Activated T-cell treated with anti-CD3 and anti-CD28 coated beads, Interleukin-2, amount 50 U/mL, for 48 hours (primary cell): ENCODE data around the gene TMEM128.
"Not testable (repeated sequence)": the region's sequence is repeated elsewhere in the genome, so short reads cannot be mapped to it uniquely, and the experiment has no call there.

ENCODE experiments used
- DNase-seq, 2 experiments: peaks; one replicate each; pipeline ENCODE4 v3.0.0-alpha.2; 2020

Gene TMEM128

GRCh38 chr4:4248029-4248884, at the start of gene TMEM128:
TMEM128 (minus strand) TSS chr4:4248223; CDS start chr4:4248202, 21 bp downstream.
- peak; percentile 93 to 94 for DNase-seq

DNA sequence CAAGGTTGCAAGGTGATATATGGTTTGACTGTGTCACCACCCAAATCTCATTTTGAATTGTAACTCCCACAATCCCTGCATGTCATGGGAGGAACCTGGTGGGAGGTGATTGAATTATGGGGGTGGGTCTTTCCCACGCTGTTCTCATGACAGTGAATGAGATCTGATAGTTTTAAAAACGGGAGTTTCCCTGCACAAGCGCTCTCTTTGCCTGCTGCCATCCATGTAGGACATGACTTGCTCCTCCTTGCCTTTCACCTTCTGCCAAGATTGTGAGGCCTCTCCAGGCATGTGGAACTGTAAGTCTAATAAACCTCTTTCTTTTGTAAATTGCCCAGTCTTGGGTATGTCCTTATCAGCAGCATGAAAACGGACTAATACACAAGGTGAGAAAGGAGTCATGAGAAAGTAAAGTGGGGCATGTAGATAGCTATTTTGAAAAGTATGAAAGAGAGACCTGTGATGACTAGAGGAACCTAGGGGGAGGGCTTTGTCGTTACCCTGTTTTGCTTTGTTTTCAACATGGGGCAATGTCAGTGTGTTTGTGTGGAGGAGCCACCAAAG, 48.3 kb upstream of the TMEM128 start:
- DNase-seq, result no peak

DNA sequence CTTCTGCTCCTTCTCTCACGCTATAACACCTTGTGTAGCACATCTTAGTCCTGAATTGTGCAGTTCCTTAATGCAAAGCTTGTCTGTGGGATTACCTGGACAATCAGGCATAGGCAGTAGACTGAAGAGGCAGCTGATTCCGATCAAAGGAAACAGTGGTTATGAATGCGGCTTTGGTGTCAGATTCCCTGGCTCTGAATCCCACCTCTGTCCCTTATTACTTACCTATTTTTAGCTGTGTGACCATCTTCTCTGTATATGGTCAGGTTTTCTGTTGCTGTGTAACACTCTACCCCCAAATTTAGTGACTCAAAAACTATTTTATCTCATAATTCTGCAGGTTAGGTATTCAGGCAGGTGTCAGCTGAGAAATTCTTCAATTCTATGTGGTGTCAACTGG, 45.3 kb upstream of the TMEM128 start:
- DNase-seq, result no peak

- DNase-seq, result peak; percentile 98
Measured at GRCh38 chr4:4289941-4290850, 42.2 kb upstream of the TMEM128 start, which contains the start of the genes LYAR and ZBTB49. LYAR (minus strand) TSS chr4:4290154; CDS start chr4:4283742, 6,412 bp downstream. ZBTB49 (plus strand) TSS chr4:4290251; CDS start chr4:4299946, 9,695 bp downstream.

GRCh38 chr4:4289597-4289940, 41.5 kb upstream of the TMEM128 start:
- DNase-seq, result no peak

DNA sequence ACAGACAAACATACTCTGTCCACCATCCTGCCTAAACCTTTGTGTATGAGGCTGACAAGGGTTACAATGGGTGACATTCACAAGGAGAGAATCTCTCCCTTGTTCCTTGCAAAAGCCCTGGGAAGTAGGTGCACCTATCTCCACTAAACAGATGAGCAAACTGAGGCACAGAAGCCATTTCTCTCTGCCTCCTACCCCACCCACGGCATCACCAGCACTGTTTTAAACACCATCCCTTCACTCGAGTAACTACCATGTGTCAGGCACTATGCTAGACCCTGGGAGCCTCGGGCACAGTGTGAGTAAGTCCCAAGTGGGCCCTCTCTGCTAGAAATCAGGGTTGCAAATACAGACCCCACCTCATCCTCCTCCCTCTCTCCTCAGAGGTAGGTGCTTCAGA, 41.0 kb upstream of the TMEM128 start:
- DNase-seq, result no peak

DNA sequence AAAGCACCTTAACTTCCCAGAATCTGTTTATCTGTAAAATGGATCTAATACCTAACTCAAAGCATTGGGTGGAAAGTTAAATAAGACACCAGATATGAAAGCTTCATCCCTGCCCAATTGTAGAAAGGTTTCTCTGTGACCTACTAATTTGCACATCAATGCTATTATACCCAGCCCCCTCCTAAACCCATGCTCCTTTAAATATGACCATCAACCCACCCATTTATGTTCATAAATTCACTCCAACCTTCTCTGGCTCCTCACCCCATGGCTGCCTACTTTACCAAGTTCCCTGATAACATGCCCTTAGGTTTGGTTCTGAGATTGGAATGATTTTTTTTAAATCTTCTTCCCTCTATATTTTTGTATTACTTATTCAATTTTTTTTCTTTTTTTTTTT, 40.1 kb upstream of the TMEM128 start:
- no peak for DNase-seq

DNA sequence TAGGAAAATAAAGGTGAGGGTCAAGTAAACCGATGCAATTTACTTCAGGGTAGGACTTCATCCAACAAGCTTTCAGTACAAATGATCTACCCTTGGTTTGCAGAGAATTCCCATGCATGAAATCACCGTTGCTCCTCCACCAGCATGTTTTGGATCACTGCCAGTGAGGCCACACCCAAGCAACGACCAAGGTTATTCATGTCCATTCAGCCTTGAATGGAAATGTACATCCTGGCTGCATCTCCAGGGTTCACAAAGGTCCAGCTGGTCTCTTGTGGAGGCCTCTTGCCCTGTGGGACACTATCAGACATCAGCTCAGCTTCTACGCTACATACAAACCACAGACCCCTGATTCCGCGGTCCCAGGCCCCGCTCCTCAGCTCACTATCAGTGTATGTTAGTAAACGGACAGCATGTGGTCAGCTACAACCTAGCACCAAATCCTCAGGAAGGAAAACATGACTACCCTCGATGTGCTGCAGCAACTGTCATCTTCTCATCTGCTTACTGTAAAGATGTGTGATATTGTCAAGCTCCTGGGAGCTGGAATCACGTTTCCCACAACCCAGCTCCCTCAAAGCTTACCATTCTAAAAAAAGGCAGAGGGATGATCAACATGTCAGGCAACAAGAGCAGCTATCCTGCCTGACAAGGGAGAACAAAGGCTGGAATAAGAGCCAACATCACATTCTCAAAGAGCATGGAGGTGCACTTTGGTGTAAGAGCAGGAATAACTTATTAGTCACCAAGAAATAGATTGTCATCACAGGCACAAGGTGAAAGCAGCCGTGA, 37.0 kb upstream of the TMEM128 start:
- DNase-seq, result no peak

- DNase-seq, result no peak
Measured at GRCh38 chr4:4281787-4282186, 33.8 kb upstream of the TMEM128 start.

- DNase-seq, result no peak
Measured at GRCh38 chr4:4277531-4277930, 29.5 kb upstream of the TMEM128 start.

GRCh38 chr4:4274226-4274625, 26.2 kb upstream of the TMEM128 start:
- DNase-seq, result no peak

GRCh38 chr4:4271912-4272311, 23.9 kb upstream of the TMEM128 start:
- no peak for DNase-seq

DNA sequence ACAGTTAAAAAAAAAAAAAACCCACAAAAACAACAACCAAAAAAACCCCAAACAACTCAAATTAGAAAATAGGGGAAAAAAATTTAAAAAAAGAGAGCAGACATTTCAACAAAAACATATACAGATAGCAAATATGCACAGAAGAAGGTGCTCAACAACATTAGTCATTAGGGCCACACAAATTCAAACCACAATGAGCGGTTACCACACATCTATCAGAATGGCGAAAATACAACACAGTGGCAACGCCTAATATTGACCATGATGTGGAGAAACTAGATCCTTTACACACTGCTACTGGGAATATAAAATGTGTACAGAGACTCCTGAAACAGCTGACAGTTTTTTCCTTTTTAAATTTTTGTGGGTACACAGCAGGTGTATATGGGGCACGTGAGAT, 22.5 kb upstream of the TMEM128 start:
- DNase-seq, result no peak

DNA sequence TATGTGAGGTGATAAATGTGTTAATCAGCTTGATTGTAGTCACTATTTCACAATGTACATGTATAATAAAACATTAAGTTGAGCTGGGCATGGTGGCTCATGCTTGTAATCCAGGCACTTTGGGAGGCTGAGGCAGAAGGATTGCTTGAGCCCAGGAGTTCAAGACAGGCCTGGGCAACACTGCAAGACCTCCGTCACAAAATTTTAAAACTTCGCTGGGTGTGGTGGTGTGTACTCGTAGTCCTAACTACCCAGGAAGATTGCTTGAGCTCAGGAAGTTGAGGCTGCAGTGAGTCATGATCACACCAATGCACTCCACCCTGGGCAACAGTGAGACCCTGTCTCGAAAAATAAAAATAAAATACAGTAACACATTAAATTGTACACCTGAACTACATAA, 21.8 kb upstream of the TMEM128 start:
- DNase-seq, result no peak

DNA sequence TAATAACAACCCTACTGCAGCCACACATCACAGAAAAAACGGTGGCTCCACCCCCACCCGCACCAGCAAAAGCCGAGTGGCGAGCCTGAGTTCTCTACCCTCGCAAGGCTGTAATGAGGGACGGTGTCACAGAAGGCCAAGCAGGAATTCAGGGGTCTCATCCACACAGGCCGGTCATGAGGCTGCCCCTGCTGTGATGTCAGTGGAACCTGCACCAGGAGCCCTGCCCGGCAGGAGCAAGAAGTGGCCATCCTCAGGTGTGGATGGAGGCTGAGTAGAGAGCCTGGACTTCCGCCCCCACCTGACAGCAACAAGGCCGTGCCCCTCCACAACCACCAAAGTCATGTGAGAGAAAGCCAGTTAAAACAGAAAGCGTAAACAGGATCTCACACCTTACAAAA, 21.3 kb upstream of the TMEM128 start:
- no peak for DNase-seq

- no peak for DNase-seq
Measured at GRCh38 chr4:4268776-4269175, 20.8 kb upstream of the TMEM128 start.

DNA sequence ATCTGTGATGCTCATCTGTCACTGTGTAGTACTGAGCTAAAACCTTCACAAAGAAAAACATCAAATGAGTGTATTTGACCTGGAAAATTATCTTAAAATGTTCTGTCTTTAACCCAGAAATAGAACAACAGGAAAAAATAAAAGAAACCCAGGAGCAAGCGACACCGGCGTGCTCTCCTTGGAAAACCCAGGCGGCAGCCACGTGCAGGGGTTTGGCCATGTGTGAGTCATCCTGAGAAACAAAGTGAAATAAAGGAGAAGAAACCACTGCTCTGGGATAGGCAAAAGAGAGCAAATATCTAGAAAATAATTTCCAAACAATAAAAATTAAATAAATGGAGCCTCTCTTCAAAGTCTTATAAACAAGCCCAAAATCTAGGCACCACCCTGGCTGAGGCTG, 20.0 kb upstream of the TMEM128 start:
- DNase-seq, result no peak

DNA sequence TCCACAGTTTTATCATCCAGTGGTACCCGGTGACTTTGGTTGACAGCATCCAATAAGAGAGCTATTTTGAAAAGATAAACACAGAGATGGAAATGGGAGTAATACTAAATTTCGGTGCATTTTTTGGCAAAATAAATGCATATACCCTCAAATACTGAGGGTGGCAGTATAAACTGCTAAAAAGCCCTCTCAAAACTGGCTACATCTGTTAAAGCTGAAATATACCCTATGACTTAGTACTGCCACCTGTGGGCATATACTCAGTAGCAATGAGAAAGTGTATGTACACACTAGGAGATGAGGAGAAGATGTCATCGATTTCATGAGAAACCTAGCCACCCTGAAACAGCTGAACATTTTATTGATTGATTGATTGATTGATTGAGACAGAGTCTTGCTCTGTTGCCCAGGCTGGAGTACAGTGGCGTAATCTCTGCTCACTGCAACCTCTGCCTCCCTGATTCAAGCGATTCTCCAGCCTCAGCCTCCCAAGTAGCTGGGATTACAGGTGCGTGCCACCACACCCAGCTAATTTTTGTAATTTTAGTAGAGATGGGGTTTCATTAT, 12.2 kb upstream of the TMEM128 start:
- no peak for DNase-seq

DNA sequence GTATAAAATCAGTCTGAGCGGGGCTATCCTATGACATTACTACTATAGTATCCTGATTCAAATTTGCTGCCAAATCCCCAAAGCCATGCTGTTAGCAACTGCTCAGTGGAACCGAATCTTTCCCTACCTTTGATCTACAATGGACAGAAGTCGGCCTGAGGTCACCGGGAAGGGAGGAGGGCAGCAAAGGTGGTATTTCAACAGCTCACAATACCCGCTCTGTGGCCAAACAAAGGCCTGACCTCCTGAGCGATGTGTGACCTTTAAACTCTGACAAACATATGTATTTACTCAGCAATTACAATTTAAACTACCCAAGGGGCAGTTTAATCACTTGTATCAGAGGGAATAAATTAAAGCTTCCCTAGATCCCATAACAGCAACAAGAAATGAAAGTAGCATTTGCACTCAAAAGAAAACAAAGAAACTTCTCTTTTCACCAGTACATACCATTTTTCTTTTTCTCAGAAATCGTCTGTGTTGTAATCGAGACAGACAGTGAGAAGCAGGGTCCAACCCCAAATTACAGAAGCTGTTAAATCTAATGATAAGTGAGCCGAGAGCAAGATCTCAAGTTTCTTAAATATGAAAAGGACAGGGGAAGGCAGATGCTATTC, 11.6 kb upstream of the TMEM128 start:
- no peak for DNase-seq

- DNase-seq, result not testable (repeated sequence)
Measured at GRCh38 chr4:4257705-4258104, 9.7 kb upstream of the TMEM128 start.

GRCh38 chr4:4256799-4257198, 8.8 kb upstream of the TMEM128 start:
- DNase-seq, result no peak

DNA sequence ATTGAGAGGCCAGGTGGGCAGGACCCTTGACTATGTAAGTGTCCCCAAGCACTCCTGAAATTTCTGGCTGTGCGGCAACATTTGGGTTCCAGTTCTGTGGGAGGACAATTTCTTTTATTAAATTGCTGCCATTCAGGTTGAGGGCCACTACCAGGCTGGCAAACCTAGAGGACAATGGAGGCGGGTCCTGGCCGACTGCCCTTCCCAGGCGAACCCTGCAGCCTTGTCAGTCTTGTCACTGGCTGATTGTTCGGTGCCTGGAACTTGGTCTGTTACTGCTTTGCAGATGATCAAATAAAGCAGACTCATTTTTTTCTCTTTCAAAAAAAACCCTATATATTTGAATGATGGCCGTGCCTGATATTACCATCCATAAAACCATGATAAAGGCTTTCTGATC, 6.6 kb upstream of the TMEM128 start:
- no peak for DNase-seq
